Measurements from ENCODE around the gene APLP2. TPM values are rescaled to one million over a fixed set of nuclear protein-coding genes. Genes with fewer than 3 reads are reported as not detected.

Gene APLP2
- total RNA-seq, 1 donor from 2014 or later: 815 TPM

- peaks cover 5% of the 10 kb centered on the region for H3K27me3 Mint-ChIP-seq (ENCODE audit: unreplicated experiment)
- no peak overlapping the region for H3K27ac Mint-ChIP-seq (ENCODE audit: unreplicated experiment)
- no peaks in the 10 kb centered on the region for H3K36me3 Mint-ChIP-seq (ENCODE audit: low read depth, unreplicated experiment)
- H3K4me3 Mint-ChIP-seq (ENCODE audit: unreplicated experiment): no peak overlapping the region
- H3K9me3 Mint-ChIP-seq (ENCODE audit: unreplicated experiment): no peaks in the 10 kb centered on the region
- peaks cover 5% of the 10 kb centered on the region for H3K4me1 Mint-ChIP-seq (ENCODE audit: unreplicated experiment)
- no peak for TF ChIP-seq CTCF (IDR thresholded peaks at IDR 0.05; ENCODE audit: unreplicated experiment)
- DNase-seq (ENCODE audit: low spot score): no peak
Observed at GRCh38 chr11:130040281-130040940, 29.3 kb upstream of the APLP2 start.

GRCh38 chr11:130042093-130042591 is 27.6 kb upstream of the APLP2 start:
- Mint-ChIP-seq H3K27ac (ENCODE audit: unreplicated experiment) (no peak overlapping the region), H3K4me3 (ENCODE audit: unreplicated experiment) (no peak overlapping the region), H3K27me3 (ENCODE audit: unreplicated experiment) (peaks cover 5% of the 10 kb centered on the region), H3K36me3 (ENCODE audit: low read depth, unreplicated experiment) (no peaks in the 10 kb centered on the region), H3K4me1 (ENCODE audit: unreplicated experiment) (peaks cover 5% of the 10 kb centered on the region), H3K9me3 (ENCODE audit: unreplicated experiment) (no peaks in the 10 kb centered on the region)
- no peak for DNase-seq (ENCODE audit: low spot score)
- no peak for TF ChIP-seq CTCF (IDR thresholded peaks at IDR 0.05; ENCODE audit: unreplicated experiment)

GRCh38 chr11:130043575-130043974 is 26.1 kb upstream of the APLP2 start:
- Mint-ChIP-seq H3K36me3 (ENCODE audit: low read depth, unreplicated experiment) (no peaks in the 10 kb centered on the region), H3K4me3 (ENCODE audit: unreplicated experiment) (no peak overlapping the region), H3K27ac (ENCODE audit: unreplicated experiment) (peak overlapping the region; percentile 33), H3K9me3 (ENCODE audit: unreplicated experiment) (no peaks in the 10 kb centered on the region), H3K27me3 (ENCODE audit: unreplicated experiment) (peaks cover 5% of the 10 kb centered on the region), H3K4me1 (ENCODE audit: unreplicated experiment) (peaks cover 5% of the 10 kb centered on the region)
- no peak for DNase-seq (ENCODE audit: low spot score)
- TF ChIP-seq CTCF (IDR thresholded peaks at IDR 0.05; ENCODE audit: unreplicated experiment): no peak

- H3K9me3 Mint-ChIP-seq (ENCODE audit: unreplicated experiment): no peaks in the 10 kb centered on the region
- H3K4me3 Mint-ChIP-seq (ENCODE audit: unreplicated experiment): no peak overlapping the region
- no peaks in the 10 kb centered on the region for H3K36me3 Mint-ChIP-seq (ENCODE audit: low read depth, unreplicated experiment)
- H3K4me1 Mint-ChIP-seq (ENCODE audit: unreplicated experiment): peaks cover 5% of the 10 kb centered on the region
- peaks cover 4% of the 10 kb centered on the region for H3K27me3 Mint-ChIP-seq (ENCODE audit: unreplicated experiment)
- no peak overlapping the region for H3K27ac Mint-ChIP-seq (ENCODE audit: unreplicated experiment)
- no peak for DNase-seq (ENCODE audit: low spot score)
- TF ChIP-seq CTCF (IDR thresholded peaks at IDR 0.05; ENCODE audit: unreplicated experiment): no peak
Observed at GRCh38 chr11:130047141-130047540, 22.6 kb upstream of the APLP2 start.

GRCh38 chr11:130049328-130049771 is 20.3 kb upstream of the APLP2 start:
- TF ChIP-seq CTCF (IDR thresholded peaks at IDR 0.05; ENCODE audit: unreplicated experiment): no peak
- H3K27ac Mint-ChIP-seq (ENCODE audit: unreplicated experiment): no peak overlapping the region
- H3K4me3 Mint-ChIP-seq (ENCODE audit: unreplicated experiment): no peak overlapping the region
- H3K27me3 Mint-ChIP-seq (ENCODE audit: unreplicated experiment): no peaks in the 10 kb centered on the region
- H3K9me3 Mint-ChIP-seq (ENCODE audit: unreplicated experiment): peaks cover 4% of the 10 kb centered on the region
- H3K36me3 Mint-ChIP-seq (ENCODE audit: low read depth, unreplicated experiment): no peaks in the 10 kb centered on the region
- DNase-seq (ENCODE audit: low spot score): no peak
- H3K4me1 Mint-ChIP-seq (ENCODE audit: unreplicated experiment): no peaks in the 10 kb centered on the region

Data from endothelial cell (in vitro differentiated cells).